ENCODE results near the gene PRR23B.
"Not testable (repeated sequence)": the region's sequence is repeated elsewhere in the genome, so short reads cannot be mapped to it uniquely, and the experiment has no call there.

PRR23B gene

GRCh38 chr3:139020868-139021234 is at the start of gene PRR23B:
Gene PRR23B (minus strand): TSS chr3:139020926. CDS start chr3:139020661, 265 bp downstream.
- Mint-ChIP-seq H3K4me3 (no peak within 1 kb of the TSS), H3K27me3 (no peaks in the 10 kb centered on the region), H3K9me3 (peaks cover 2% of the 10 kb centered on the region), H3K4me1 (no peaks in the 10 kb centered on the region), H3K27ac (no peak within 1 kb of the TSS), H3K36me3 (no peaks in the 10 kb centered on the region)
- no peak for ATAC-seq

- Mint-ChIP-seq H3K4me1 (no peaks in the 10 kb centered on the region), H3K4me3 (no peak overlapping the region), H3K36me3 (no peaks in the 10 kb centered on the region), H3K27ac (no peak overlapping the region), H3K9me3 (peaks cover 5% of the 10 kb centered on the region), H3K27me3 (no peaks in the 10 kb centered on the region)
- ATAC-seq = no peak
Observed at GRCh38 chr3:139062918-139063317, 42.2 kb upstream of the PRR23B start.

- H3K27me3 Mint-ChIP-seq = no peaks in the 10 kb centered on the region
- no peak overlapping the region for H3K4me3 Mint-ChIP-seq
- no peak for ATAC-seq
- peaks cover 16% of the 10 kb centered on the region for H3K9me3 Mint-ChIP-seq
- no peak overlapping the region for H3K27ac Mint-ChIP-seq
- no peaks in the 10 kb centered on the region for H3K4me1 Mint-ChIP-seq
- peaks cover 5% of the 10 kb centered on the region for H3K36me3 Mint-ChIP-seq
Observed at GRCh38 chr3:139052802-139053600, 32.3 kb upstream of the PRR23B start.

DNA sequence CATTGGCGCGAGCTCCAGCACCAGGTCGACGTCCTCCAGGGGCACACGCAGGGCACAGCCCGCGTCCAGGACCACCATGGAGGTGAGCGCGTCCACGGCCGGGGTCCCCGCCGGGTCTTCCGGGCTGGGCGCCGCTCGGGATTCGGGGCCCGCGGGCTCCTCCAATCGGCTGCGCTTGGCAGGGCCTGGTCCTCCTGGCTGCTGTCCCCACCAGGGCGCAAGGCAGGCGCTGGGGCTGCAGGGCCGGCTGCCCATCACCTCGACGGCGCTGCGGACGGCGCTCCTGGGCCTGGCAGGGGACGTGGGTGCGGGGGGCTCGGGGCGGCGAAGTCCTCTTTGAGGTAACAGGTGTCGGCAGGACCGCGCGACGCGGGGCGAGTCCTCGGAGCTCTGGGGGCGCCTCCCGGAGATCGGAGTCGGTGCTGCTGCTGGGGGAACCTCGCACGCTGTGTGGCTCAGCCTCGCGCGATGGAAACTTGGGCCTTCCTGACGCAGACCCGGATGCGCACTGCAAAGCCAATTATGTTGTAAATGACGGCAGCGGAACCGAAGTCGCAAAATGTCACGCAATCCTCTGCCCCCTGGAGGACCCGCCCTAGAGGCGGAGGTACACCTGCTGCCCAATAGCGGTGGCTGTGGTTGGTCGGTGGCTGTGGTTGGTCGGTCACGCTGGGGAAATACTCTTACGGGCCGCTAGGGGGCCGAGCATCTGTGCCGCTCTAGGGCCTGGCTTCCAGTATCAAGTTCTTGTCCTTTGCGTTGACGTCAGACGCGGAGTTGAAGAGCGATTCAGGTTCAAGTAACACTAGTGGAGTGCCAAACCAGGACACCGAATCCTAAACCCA is 23.9 kb upstream of the PRR23B start, which contains the start of gene PRR23C:
Gene PRR23C, minus strand, starts transcription at position 527 of the 845 bp plus-strand sequence. Its CDS starts 272 bp downstream, at position 255.
- ATAC-seq = no peak
- no peaks in the 10 kb centered on the region for H3K4me1 Mint-ChIP-seq
- no peak within 1 kb of the TSS for H3K27ac Mint-ChIP-seq
- H3K9me3 Mint-ChIP-seq = peaks cover 8% of the 10 kb centered on the region
- H3K27me3 Mint-ChIP-seq = peaks cover 14% of the 10 kb centered on the region
- no peaks in the 10 kb centered on the region for H3K36me3 Mint-ChIP-seq
- no peak within 1 kb of the TSS for H3K4me3 Mint-ChIP-seq

DNA sequence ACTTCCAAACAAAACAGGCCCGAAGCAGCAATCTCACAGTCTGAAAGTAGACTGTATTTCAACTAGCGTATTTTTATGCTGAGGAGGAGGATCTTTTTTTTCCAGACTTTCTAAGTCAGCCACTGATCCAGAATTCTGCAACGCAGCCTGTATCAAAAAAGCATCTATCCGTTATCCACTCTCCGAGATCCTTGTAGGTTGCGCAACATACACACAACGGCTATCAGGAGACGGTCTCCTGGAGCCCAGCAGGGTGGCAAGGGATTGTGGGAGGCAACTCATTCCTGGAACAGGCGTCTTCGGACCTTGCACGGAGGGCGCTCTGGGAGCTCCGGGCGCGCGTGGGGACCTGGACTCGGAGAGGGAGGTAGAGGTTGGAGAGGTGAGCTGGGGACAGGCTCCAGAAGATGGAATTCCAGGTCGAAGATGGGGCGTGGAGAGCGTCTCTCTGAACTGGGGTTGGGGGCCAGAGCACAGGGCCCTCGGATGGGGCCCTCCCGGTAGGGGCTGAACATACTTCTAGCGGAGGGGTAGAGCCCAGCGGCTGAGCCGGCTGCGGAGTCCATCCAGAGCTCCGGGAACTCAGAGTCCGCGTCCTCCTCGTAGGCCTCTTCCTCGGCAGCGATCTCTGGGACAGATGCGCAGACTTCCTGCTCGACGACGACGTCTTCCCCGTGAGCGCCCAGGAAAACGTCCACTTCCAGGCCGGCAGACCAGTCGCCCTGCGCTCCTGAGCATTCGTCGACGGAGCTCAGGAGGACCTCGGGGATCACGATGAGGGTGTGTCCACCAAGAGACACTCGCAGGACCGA is 23.0 kb upstream of the PRR23B start:
- Mint-ChIP-seq H3K27ac (no peak overlapping the region), H3K27me3 (peaks cover 19% of the 10 kb centered on the region), H3K4me3 (no peak overlapping the region), H3K36me3 (no peaks in the 10 kb centered on the region), H3K4me1 (no peaks in the 10 kb centered on the region), H3K9me3 (peaks cover 5% of the 10 kb centered on the region)
- ATAC-seq = no peak

- no peak overlapping the region for H3K4me3 Mint-ChIP-seq
- H3K9me3 Mint-ChIP-seq = no peaks in the 10 kb centered on the region
- H3K27me3 Mint-ChIP-seq = peaks cover 46% of the 10 kb centered on the region
- H3K27ac Mint-ChIP-seq = no peak overlapping the region
- no peak for ATAC-seq
- no peaks in the 10 kb centered on the region for H3K36me3 Mint-ChIP-seq
- no peaks in the 10 kb centered on the region for H3K4me1 Mint-ChIP-seq
Observed at GRCh38 chr3:139037478-139037877, 16.8 kb upstream of the PRR23B start.

DNA sequence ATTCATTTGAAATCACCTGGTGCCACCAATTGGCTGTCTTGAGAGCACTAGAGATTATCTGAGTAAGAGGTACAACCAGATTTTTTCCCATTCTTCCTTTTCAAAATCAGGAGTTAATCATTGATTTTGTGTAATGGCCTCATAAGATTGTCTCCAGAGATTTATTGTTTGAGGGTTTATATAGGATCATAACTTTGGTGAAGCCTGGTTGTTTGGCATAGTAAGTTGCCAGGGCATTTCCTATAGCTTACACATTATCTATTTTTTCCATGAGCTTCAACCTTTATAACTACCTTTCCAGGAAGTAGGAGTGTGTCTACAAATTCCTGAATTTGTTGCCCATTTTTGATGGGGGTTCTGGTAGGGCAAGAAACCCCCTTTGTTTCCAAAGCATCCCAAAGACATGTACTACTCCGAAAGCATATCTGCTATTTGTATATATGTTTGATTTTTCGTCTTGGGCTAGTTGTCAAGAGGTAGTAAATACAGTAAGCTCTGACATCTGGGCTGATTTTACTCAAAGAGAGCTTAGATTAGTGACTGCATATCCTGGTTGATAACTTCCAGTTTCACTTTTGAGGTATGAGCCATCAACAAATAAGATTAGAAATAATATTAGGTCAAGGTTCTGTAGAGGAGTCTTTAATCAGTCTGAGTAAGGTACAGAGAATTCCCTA is 11.7 kb upstream of the PRR23B start:
- peaks cover 16% of the 10 kb centered on the region for H3K9me3 Mint-ChIP-seq
- no peak overlapping the region for H3K27ac Mint-ChIP-seq
- H3K36me3 Mint-ChIP-seq = no peaks in the 10 kb centered on the region

DNA sequence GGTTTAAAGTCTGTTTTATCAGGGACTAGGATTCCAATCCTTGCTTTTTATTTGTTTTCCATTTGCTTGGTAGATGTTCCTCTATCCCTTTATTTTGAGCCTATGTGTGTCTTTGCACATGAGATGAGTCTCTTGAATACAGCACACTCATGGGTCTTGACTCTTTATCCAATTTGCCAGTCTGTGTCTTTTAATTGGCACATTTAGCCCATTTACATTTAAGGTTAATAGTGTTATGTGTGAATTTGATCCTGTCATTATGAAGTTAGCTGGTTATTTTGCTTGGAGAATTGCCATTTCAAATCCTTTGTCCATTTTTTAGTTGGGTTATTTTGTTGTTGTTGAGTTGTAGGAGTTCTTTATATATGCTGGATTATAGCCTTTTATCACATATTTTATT is 9.8 kb upstream of the PRR23B start:
- not testable (repeated sequence) for H3K36me3 Mint-ChIP-seq, ATAC-seq

More for the DNA sequence above, 11.7 kb upstream of the PRR23B start:
- ATAC-seq = no peak
- Mint-ChIP-seq H3K4me3 (no peak overlapping the region), H3K4me1 (no peaks in the 10 kb centered on the region), H3K27me3 (peaks cover 27% of the 10 kb centered on the region)

GRCh38 chr3:139024968-139025367 is 4.2 kb upstream of the PRR23B start:
- Mint-ChIP-seq H3K27ac (no peak overlapping the region), H3K4me1 (no peaks in the 10 kb centered on the region), H3K27me3 (no peaks in the 10 kb centered on the region), H3K9me3 (peaks cover 5% of the 10 kb centered on the region), H3K4me3 (no peak overlapping the region), H3K36me3 (no peaks in the 10 kb centered on the region)
- no peak for ATAC-seq

More for the DNA sequence above, 9.8 kb upstream of the PRR23B start:
- not testable (repeated sequence) for H3K27ac Mint-ChIP-seq, H3K4me3 Mint-ChIP-seq, H3K27me3 Mint-ChIP-seq, H3K4me1 Mint-ChIP-seq
- H3K9me3 Mint-ChIP-seq = peaks cover 16% of the 10 kb centered on the region

DNA sequence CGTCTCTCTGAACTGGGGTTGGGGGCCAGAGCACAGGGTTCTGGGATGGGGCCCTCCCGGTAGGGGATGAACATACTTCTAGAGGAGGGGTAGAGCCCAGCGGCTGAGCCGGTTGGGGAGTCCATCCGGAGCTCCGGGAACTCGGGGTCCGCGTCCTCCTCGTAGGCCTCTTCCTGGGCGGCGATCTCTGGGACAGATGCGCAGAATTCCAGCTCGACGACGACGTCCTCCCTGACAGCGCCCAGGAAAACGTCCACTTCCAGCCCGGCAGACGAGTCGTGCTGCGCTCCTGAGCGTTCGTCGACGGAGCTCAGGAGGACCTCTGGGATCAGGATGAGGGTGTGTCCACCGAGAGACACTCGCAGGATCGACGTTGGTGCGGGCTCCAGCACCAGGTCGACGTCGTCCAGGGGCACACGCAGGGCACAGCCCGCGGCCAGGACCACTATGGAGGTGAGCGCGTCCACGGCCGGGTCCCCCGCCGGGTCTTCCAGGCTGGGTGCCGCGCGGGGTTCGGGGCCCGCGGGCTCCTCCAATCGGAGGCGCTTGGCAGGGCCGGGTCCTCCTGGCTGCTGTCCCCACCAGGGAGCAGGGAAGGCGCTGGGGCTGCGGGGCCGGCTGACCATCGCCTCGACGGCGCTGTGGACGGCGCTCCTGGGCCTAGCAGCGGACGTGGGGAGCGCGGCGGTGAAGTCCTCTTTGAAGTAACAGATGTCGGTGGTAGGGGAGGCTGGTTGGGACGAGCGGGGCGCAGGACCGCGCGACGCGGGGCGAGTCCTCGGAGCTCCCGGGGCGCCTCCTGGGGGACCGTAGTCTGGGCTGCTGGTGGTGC is 474 bp downstream of the PRR23B start:
- Mint-ChIP-seq H3K27me3 (no peaks in the 10 kb centered on the region), H3K4me1 (no peaks in the 10 kb centered on the region), H3K9me3 (peaks cover 2% of the 10 kb centered on the region), H3K4me3 (no peak overlapping the region), H3K27ac (no peak overlapping the region), H3K36me3 (no peaks in the 10 kb centered on the region)
- peak; percentile 31 for ATAC-seq

DNA sequence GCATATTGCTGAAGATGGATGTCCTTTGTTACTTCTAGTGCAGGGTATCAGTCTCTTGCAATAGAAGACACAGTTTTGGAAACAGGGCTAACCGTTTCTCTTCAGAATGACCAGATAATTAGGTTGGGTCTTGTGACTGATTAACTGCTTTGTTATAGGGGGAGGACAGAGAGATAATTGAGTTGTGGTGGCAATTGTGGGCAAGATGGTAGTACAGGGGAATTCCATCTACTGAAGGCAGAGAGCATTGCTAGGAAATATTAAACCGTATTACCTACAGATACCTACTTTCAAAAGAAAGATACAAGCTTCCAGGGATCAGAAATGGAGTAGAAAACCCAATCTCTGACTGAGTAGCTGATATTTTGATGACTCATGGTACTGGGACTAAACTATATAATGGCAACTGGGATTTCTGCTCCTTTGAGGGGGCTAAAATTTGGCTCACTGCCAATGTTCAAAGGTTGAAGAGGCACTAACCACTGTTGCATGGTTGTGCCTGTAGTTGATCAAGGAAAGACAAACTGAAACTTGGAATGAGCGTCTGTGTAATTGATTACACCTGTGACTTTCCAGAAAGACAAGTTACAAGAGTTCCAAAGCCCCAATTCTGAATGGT is 4.2 kb downstream of the PRR23B start:
- Mint-ChIP-seq H3K4me1 (no peaks in the 10 kb centered on the region), H3K27ac (no peak overlapping the region), H3K36me3 (no peaks in the 10 kb centered on the region), H3K27me3 (no peaks in the 10 kb centered on the region), H3K9me3 (peaks cover 14% of the 10 kb centered on the region), H3K4me3 (no peak overlapping the region)
- ATAC-seq = no peak

GRCh38 chr3:139006051-139006716 is 14.5 kb downstream of the PRR23B start, which contains the start of gene PRR23A:
Gene PRR23A (minus strand): TSS chr3:139006268. CDS start chr3:139006268, 0 bp downstream.
- peak; percentile 64 for ATAC-seq
- no peaks in the 10 kb centered on the region for H3K27me3 Mint-ChIP-seq
- peaks cover 26% of the 10 kb centered on the region for H3K9me3 Mint-ChIP-seq
- H3K4me3 Mint-ChIP-seq = no peak within 1 kb of the TSS
- H3K36me3 Mint-ChIP-seq = peaks cover 6% of the 10 kb centered on the region
- H3K27ac Mint-ChIP-seq = no peak within 1 kb of the TSS
- H3K4me1 Mint-ChIP-seq = no peaks in the 10 kb centered on the region

GRCh38 chr3:139005356-139005993 is 15.3 kb downstream of the PRR23B start:
- Mint-ChIP-seq H3K4me1 (no peaks in the 10 kb centered on the region), H3K27me3 (no peaks in the 10 kb centered on the region), H3K27ac (no peak overlapping the region), H3K36me3 (peaks cover 6% of the 10 kb centered on the region), H3K4me3 (no peak overlapping the region), H3K9me3 (peaks cover 27% of the 10 kb centered on the region)
- no peak for ATAC-seq

Measured in stimulated activated memory B cell treated with anti-CD40 and anti-IgM and Interleukin-4, amounts not matched to agents 10 μg/mL and 1 μg/mL and 100 μg/mL, for 72 hours (primary cell).